ENCODE data around the gene PIK3CB. TPM values are rescaled to one million over a fixed set of nuclear protein-coding genes. Genes with fewer than 3 reads are reported as not detected.
"Not testable (repeated sequence)": the region's sequence is repeated elsewhere in the genome, so short reads cannot be mapped to it uniquely, and the experiment has no call there.

PIK3CB gene
- total RNA-seq, 1 experiment from 2014 or later: 35.3 TPM

GRCh38 chr3:138786788-138787271, 47.9 kb downstream of the PIK3CB start:
- Histone ChIP-seq H3K27ac (ENCODE audit: low read length) (no peak overlapping the region), H3K9ac (ENCODE audit: low read length) (no peak overlapping the region), H3K27me3 (ENCODE audit: low read length) (no peaks in the 10 kb centered on the region), H3K9me3 (ENCODE audit: low read length) (no peaks in the 10 kb centered on the region), H3K4me1 (ENCODE audit: low read length) (no peaks in the 10 kb centered on the region), H3K9me2 (replicated peaks; ENCODE audit: insufficient read depth, low read length) (no peaks in the 10 kb centered on the region), H3K4me2 (ENCODE audit: low read depth, low read length, poor library complexity, severe bottlenecking) (no peak overlapping the region), H3K4me3 (ENCODE audit: low read length) (no peak overlapping the region), H3K36me3 (ENCODE audit: insufficient read depth, low read length) (no peaks in the 10 kb centered on the region), H4K20me1 (ENCODE audit: insufficient read depth, low read depth, low read length) (no peaks in the 10 kb centered on the region), H2AFZ (ENCODE audit: low read length) (no peak overlapping the region), H3K79me2 (ENCODE audit: low read length) (peaks cover 71% of the 10 kb centered on the region)
- DNase-seq: no peak

- DNase-seq: no peak
- Histone ChIP-seq H3K79me2 (ENCODE audit: low read length) (peaks cover 70% of the 10 kb centered on the region), H4K20me1 (ENCODE audit: insufficient read depth, low read depth, low read length) (no peaks in the 10 kb centered on the region), H3K4me2 (ENCODE audit: low read depth, low read length, poor library complexity, severe bottlenecking) (no peak overlapping the region), H3K9me2 (replicated peaks; ENCODE audit: insufficient read depth, low read length) (no peaks in the 10 kb centered on the region), H3K9me3 (ENCODE audit: low read length) (no peaks in the 10 kb centered on the region), H2AFZ (ENCODE audit: low read length) (no peak overlapping the region), H3K27me3 (ENCODE audit: low read length) (no peaks in the 10 kb centered on the region), H3K9ac (ENCODE audit: low read length) (no peak overlapping the region), H3K36me3 (ENCODE audit: insufficient read depth, low read length) (no peaks in the 10 kb centered on the region), H3K4me3 (ENCODE audit: low read length) (no peak overlapping the region), H3K4me1 (ENCODE audit: low read length) (no peaks in the 10 kb centered on the region), H3K27ac (ENCODE audit: low read length) (no peak overlapping the region)
Observed at GRCh38 chr3:138785951-138786350, 48.8 kb downstream of the PIK3CB start.

- H4K20me1 ChIP-seq (ENCODE audit: insufficient read depth, low read depth, low read length); H3K4me1 ChIP-seq (ENCODE audit: low read length); H3K4me2 ChIP-seq (ENCODE audit: low read depth, low read length, poor library complexity, severe bottlenecking); H2AFZ ChIP-seq (ENCODE audit: low read length); H3K4me3 ChIP-seq (ENCODE audit: low read length); DNase-seq; H3K9me2 ChIP-seq (replicated peaks; ENCODE audit: insufficient read depth, low read length); H3K9me3 ChIP-seq (ENCODE audit: low read length); H3K27ac ChIP-seq (ENCODE audit: low read length); H3K9ac ChIP-seq (ENCODE audit: low read length); H3K36me3 ChIP-seq (ENCODE audit: insufficient read depth, low read length); H3K27me3 ChIP-seq (ENCODE audit: low read length): not testable (repeated sequence)
- peaks cover 76% of the 10 kb centered on the region for H3K79me2 ChIP-seq (ENCODE audit: low read length)
Observed at GRCh38 chr3:138785362-138785857, 49.3 kb downstream of the PIK3CB start.

GRCh38 chr3:138782755-138783154, 52.0 kb downstream of the PIK3CB start:
- no peak for DNase-seq
- Histone ChIP-seq H3K4me2 (ENCODE audit: low read depth, low read length, poor library complexity, severe bottlenecking) (no peak overlapping the region), H3K9ac (ENCODE audit: low read length) (no peak overlapping the region), H3K9me3 (ENCODE audit: low read length) (no peaks in the 10 kb centered on the region), H2AFZ (ENCODE audit: low read length) (no peak overlapping the region), H4K20me1 (ENCODE audit: insufficient read depth, low read depth, low read length) (no peaks in the 10 kb centered on the region), H3K9me2 (replicated peaks; ENCODE audit: insufficient read depth, low read length) (no peaks in the 10 kb centered on the region), H3K4me1 (ENCODE audit: low read length) (0 out of 2 replicates have a peak, but pooled peaks cover 4% of the 10 kb centered on the region), H3K27ac (ENCODE audit: low read length) (no peak overlapping the region), H3K4me3 (ENCODE audit: low read length) (no peak overlapping the region), H3K27me3 (ENCODE audit: low read length) (no peaks in the 10 kb centered on the region), H3K79me2 (ENCODE audit: low read length) (peaks cover 79% of the 10 kb centered on the region), H3K36me3 (ENCODE audit: insufficient read depth, low read length) (no peaks in the 10 kb centered on the region)

- Histone ChIP-seq H3K36me3 (ENCODE audit: insufficient read depth, low read length) (no peaks in the 10 kb centered on the region), H4K20me1 (ENCODE audit: insufficient read depth, low read depth, low read length) (no peaks in the 10 kb centered on the region), H3K9me3 (ENCODE audit: low read length) (no peaks in the 10 kb centered on the region), H3K79me2 (ENCODE audit: low read length) (peaks cover 81% of the 10 kb centered on the region), H3K9ac (ENCODE audit: low read length) (no peak overlapping the region), H3K4me1 (ENCODE audit: low read length) (0 out of 2 replicates have a peak, but pooled peaks cover 5% of the 10 kb centered on the region), H3K9me2 (replicated peaks; ENCODE audit: insufficient read depth, low read length) (no peaks in the 10 kb centered on the region), H2AFZ (ENCODE audit: low read length) (no peak overlapping the region), H3K27ac (ENCODE audit: low read length) (no peak overlapping the region), H3K4me3 (ENCODE audit: low read length) (no peak overlapping the region), H3K4me2 (ENCODE audit: low read depth, low read length, poor library complexity, severe bottlenecking) (no peak overlapping the region), H3K27me3 (ENCODE audit: low read length) (no peaks in the 10 kb centered on the region)
- no peak for DNase-seq
Observed at GRCh38 chr3:138781012-138781470, 53.7 kb downstream of the PIK3CB start.

GRCh38 chr3:138778643-138779042, 56.1 kb downstream of the PIK3CB start:
- Histone ChIP-seq H3K4me2 (ENCODE audit: low read depth, low read length, poor library complexity, severe bottlenecking) (no peak overlapping the region), H4K20me1 (ENCODE audit: insufficient read depth, low read depth, low read length) (no peaks in the 10 kb centered on the region), H2AFZ (ENCODE audit: low read length) (no peak overlapping the region), H3K79me2 (ENCODE audit: low read length) (peaks cover 91% of the 10 kb centered on the region), H3K9me2 (replicated peaks; ENCODE audit: insufficient read depth, low read length) (no peaks in the 10 kb centered on the region), H3K4me3 (ENCODE audit: low read length) (no peak overlapping the region), H3K9me3 (ENCODE audit: low read length) (no peaks in the 10 kb centered on the region), H3K9ac (ENCODE audit: low read length) (no peak overlapping the region), H3K27ac (ENCODE audit: low read length) (no peak overlapping the region), H3K36me3 (ENCODE audit: insufficient read depth, low read length) (no peaks in the 10 kb centered on the region), H3K27me3 (ENCODE audit: low read length) (no peaks in the 10 kb centered on the region), H3K4me1 (ENCODE audit: low read length) (peaks cover 18% of the 10 kb centered on the region)
- DNase-seq: no peak

GRCh38 chr3:138776961-138777360, 57.8 kb downstream of the PIK3CB start:
- no peak overlapping the region for H3K27ac ChIP-seq (ENCODE audit: low read length)
- H2AFZ ChIP-seq (ENCODE audit: low read length): no peak overlapping the region
- no peaks in the 10 kb centered on the region for H4K20me1 ChIP-seq (ENCODE audit: insufficient read depth, low read depth, low read length)
- peaks cover 18% of the 10 kb centered on the region for H3K4me1 ChIP-seq (ENCODE audit: low read length)
- no peak for DNase-seq
- H3K4me3 ChIP-seq (ENCODE audit: low read length): no peak overlapping the region
- H3K4me2 ChIP-seq (ENCODE audit: low read depth, low read length, poor library complexity, severe bottlenecking): no peak overlapping the region
- H3K36me3 ChIP-seq (ENCODE audit: insufficient read depth, low read length): no peaks in the 10 kb centered on the region
- H3K9me2 ChIP-seq (replicated peaks; ENCODE audit: insufficient read depth, low read length): no peaks in the 10 kb centered on the region
- H3K79me2 ChIP-seq (ENCODE audit: low read length): peaks cover 83% of the 10 kb centered on the region
- no peaks in the 10 kb centered on the region for H3K9me3 ChIP-seq (ENCODE audit: low read length)
- no peaks in the 10 kb centered on the region for H3K27me3 ChIP-seq (ENCODE audit: low read length)
- no peak overlapping the region for H3K9ac ChIP-seq (ENCODE audit: low read length)

GRCh38 chr3:138775254-138775595, 59.5 kb downstream of the PIK3CB start:
- no peaks in the 10 kb centered on the region for H3K9me2 ChIP-seq (replicated peaks; ENCODE audit: insufficient read depth, low read length)
- H3K27ac ChIP-seq (ENCODE audit: low read length): no peak overlapping the region
- peaks cover 18% of the 10 kb centered on the region for H3K4me1 ChIP-seq (ENCODE audit: low read length)
- H2AFZ ChIP-seq (ENCODE audit: low read length): no peak overlapping the region
- no peaks in the 10 kb centered on the region; the same call in 1 of the 2 replicates for H3K36me3 ChIP-seq (ENCODE audit: insufficient read depth, low read length)
- H3K9me3 ChIP-seq (ENCODE audit: low read length): no peaks in the 10 kb centered on the region
- H4K20me1 ChIP-seq (ENCODE audit: insufficient read depth, low read depth, low read length): no peaks in the 10 kb centered on the region
- no peak for DNase-seq
- no peaks in the 10 kb centered on the region for H3K27me3 ChIP-seq (ENCODE audit: low read length)
- no peak overlapping the region for H3K9ac ChIP-seq (ENCODE audit: low read length)
- H3K4me2 ChIP-seq (ENCODE audit: low read depth, low read length, poor library complexity, severe bottlenecking): no peak overlapping the region
- peaks cover 72% of the 10 kb centered on the region for H3K79me2 ChIP-seq (ENCODE audit: low read length)
- no peak overlapping the region for H3K4me3 ChIP-seq (ENCODE audit: low read length)
